IMR-90 (cell line): Measurements from ENCODE around the gene TRIO. TPM values are rescaled to one million over a fixed set of nuclear protein-coding genes. Genes with fewer than 3 reads are reported as not detected.
A peak's percentile ranks its signal among the peaks of the same experiment; 100 is the strongest.

Source experiments
- ATAC-seq: fragments of 200-7000 bp; cut with Tn5 transposase; 2 replicates; pipeline ENCODE4 v1.9.1; 2020; ENCODE audit warnings: low read depth, mild to moderate bottlenecking, moderate library complexity
- BruUV-seq: library from RNA; stranded (reverse); fragments of 400-500 nt; replicated peaks from 2 replicates; lab custom pipeline; 2021; lab: Mats Ljungman, UMichigan
- CTCF ChIA-PET: fragments of 300-600 bp; formaldehyde crosslinking; extraction: SDS; loops from one replicate; lab custom pipeline; 2021; ENCODE audit warnings: antibody characterized with exemption; lab: Yijun Ruan, JAX
- POLR2A ChIA-PET: fragments of 300-600 bp; sonication (Branson Sonifier 250); formaldehyde crosslinking; loops from one replicate; lab custom pipeline; 2022; ENCODE audit warnings: antibody characterized with exemption; ENCODE audit not compliant: unreplicated experiment; lab: Charles Lee
- DNase-seq: peaks from one replicate; pipeline ENCODE4 v3.0.0; 2013
- H2AFZ ChIP-seq: replicated peaks from 2 replicates; pipeline ENCODE3; 2013; ENCODE audit warnings: low read length, mild to moderate bottlenecking; ENCODE audit not compliant: poor library complexity
- H2AK5ac ChIP-seq: 2 replicates; pipeline ENCODE4 v1.6.1; 2013; ENCODE audit warnings: low read depth, low read length, inconsistent platforms
- H2AK9ac ChIP-seq: replicated peaks from 2 replicates; pipeline ENCODE3; 2013; ENCODE audit warnings: mild to moderate bottlenecking, low read depth, low read length, moderate library complexity; ENCODE audit not compliant: poor library complexity
- H2BK120ac ChIP-seq: 2 replicates; pipeline ENCODE4 v1.6.1; 2013; ENCODE audit warnings: low read depth, low read length, inconsistent platforms
- H2BK15ac ChIP-seq: 3 replicates; pipeline ENCODE4 v1.6.1; 2013; ENCODE audit warnings: low read depth, low read length, inconsistent platforms
- H2BK20ac ChIP-seq: 2 replicates; pipeline ENCODE4 v1.6.1; 2013; ENCODE audit warnings: low read depth, mild to moderate bottlenecking, inconsistent platforms, low read length, moderate library complexity
- H2BK5ac ChIP-seq: 2 replicates; pipeline ENCODE4 v1.6.1; 2013; ENCODE audit warnings: mild to moderate bottlenecking, low read depth, low read length, inconsistent platforms; ENCODE audit not compliant: poor library complexity, severe bottlenecking
- H3K14ac ChIP-seq: replicated peaks from 2 replicates; pipeline ENCODE4 v1.6.1; 2013; ENCODE audit warnings: low read depth, low read length, inconsistent platforms
- H3K18ac ChIP-seq: 2 replicates; pipeline ENCODE4 v1.6.1; 2013; ENCODE audit warnings: low read depth, low read length, control low read depth
- H3K23ac ChIP-seq: 2 replicates; pipeline ENCODE4 v1.6.1; 2013; ENCODE audit warnings: low read depth, low read length, inconsistent platforms
- H3K27ac ChIP-seq: 2 replicates; pipeline ENCODE4 v1.5.1; 2013; ENCODE audit warnings: mild to moderate bottlenecking, control low read depth, low read length; ENCODE audit not compliant: insufficient read depth
- H3K27me3 ChIP-seq: 2 replicates; pipeline ENCODE4 v1.6.1; 2013; ENCODE audit warnings: low read length; ENCODE audit not compliant: control insufficient read depth, insufficient read depth
- H3K36me3 ChIP-seq: 2 replicates; pipeline ENCODE4 v1.6.1; 2013; ENCODE audit warnings: low read length, mixed read lengths; ENCODE audit not compliant: control insufficient read depth, insufficient read depth
- H3K4ac ChIP-seq: 2 replicates; pipeline ENCODE4 v1.6.1; 2013; ENCODE audit warnings: low read depth, low read length, inconsistent platforms
- H3K4me1 ChIP-seq: 2 replicates; pipeline ENCODE4 v1.6.1; 2013; ENCODE audit warnings: low read length, mixed read lengths; ENCODE audit not compliant: control insufficient read depth, insufficient read depth
- H3K4me2 ChIP-seq: 2 replicates; pipeline ENCODE4 v1.6.1; 2013; ENCODE audit warnings: low read depth, mild to moderate bottlenecking, control low read depth, low read length, moderate library complexity
- H3K4me3 ChIP-seq: 2 replicates; pipeline ENCODE4 v1.5.1; 2013; ENCODE audit warnings: low read depth, mild to moderate bottlenecking, control low read depth, low read length, moderate library complexity; ENCODE audit not compliant: insufficient read depth
- H3K56ac ChIP-seq: 2 replicates; pipeline ENCODE4 v1.6.1; 2013; ENCODE audit warnings: low read length, inconsistent platforms; ENCODE audit not compliant: insufficient read depth; ENCODE audit errors: extremely low read depth
- H3K79me1 ChIP-seq, 2 experiments: 2 replicates each; pipeline ENCODE4 v1.6.1; 2013; ENCODE audit warnings: low read length in 2 of 2, inconsistent platforms in 1 of 2, low read depth in 1 of 2
- H3K9ac ChIP-seq: 2 replicates; pipeline ENCODE4 v1.6.1; 2013; ENCODE audit warnings: low read depth, low read length, control low read depth
- H3K9me1 ChIP-seq: 2 replicates; pipeline ENCODE4 v1.6.1; 2013; ENCODE audit warnings: low read length, inconsistent platforms; ENCODE audit not compliant: insufficient read depth
- H3K9me3 ChIP-seq: 2 replicates; pipeline ENCODE4 v1.6.1; 2013; ENCODE audit warnings: low read length; ENCODE audit not compliant: control insufficient read depth, insufficient read depth
- H4K20me1 ChIP-seq: 2 replicates; pipeline ENCODE4 v1.6.1; 2013; ENCODE audit warnings: low read length, inconsistent platforms; ENCODE audit not compliant: insufficient read depth
- H4K5ac ChIP-seq: 2 replicates; pipeline ENCODE4 v1.6.1; 2013; ENCODE audit warnings: mild to moderate bottlenecking, low read depth, low read length, control low read depth
- H4K8ac ChIP-seq, 2 experiments: 2 replicates each; pipeline ENCODE4 v1.6.1; 2013; ENCODE audit warnings: low read depth in 2 of 2, low read length in 2 of 2, control low read depth in 1 of 2, inconsistent platforms in 1 of 2
- H4K91ac ChIP-seq: 2 replicates; pipeline ENCODE4 v1.6.1; 2013; ENCODE audit warnings: low read depth, low read length, inconsistent platforms; ENCODE audit not compliant: insufficient read depth
- BHLHE40 ChIP-seq: fragments of 150-350 bp; IDR thresholded peaks from 2 replicates; pipeline ENCODE4 v1.6.1; 2016; ENCODE audit warnings: mild to moderate bottlenecking, low read depth, low read length
- RCOR1 ChIP-seq: IDR thresholded peaks from 2 replicates; pipeline ENCODE4 v1.6.1; 2012; ENCODE audit warnings: mild to moderate bottlenecking, low read length, improper control_type of control experiment; ENCODE audit not compliant: insufficient replicate concordance
- RFX5 ChIP-seq: IDR thresholded peaks from 2 replicates; pipeline ENCODE4 v1.8.0; 2012; ENCODE audit warnings: low read depth, mild to moderate bottlenecking, low read length, moderate library complexity
- WGBS, 2 experiments: methylation state at CpG; one replicate each; pipeline versions ENCODE4 v1.1.5 to v1.1.7; 2013; ENCODE audit warnings: missing lambda C conversion rate in 2 of 2; ENCODE audit not compliant: insufficient read length in 1 of 2; ENCODE audit errors: extremely low coverage in 2 of 2; 5-methylcytosine and 5-hydroxymethylcytosine counted together
- dilution Hi-C: fragments of 300-500 bp; cut with HindIII; formaldehyde crosslinking; loops from one replicate; pipeline ENCODE4 v1.14.3; 2018; ENCODE audit warnings: low sequenced_read_pairs; ENCODE audit not compliant: unreplicated experiment
- in situ Hi-C: fragments of 300-500 bp; cut with MboI; formaldehyde crosslinking; loops from 3 replicates; pipeline ENCODE4 v1.14.3; 2019; ENCODE audit warnings: low sequenced_read_pairs, inconsistent platforms, mixed read lengths
- intact Hi-C: fragments of 100-400 bp; cut with micrococcal nuclease; formaldehyde crosslinking; loops from 2 replicates; pipeline ENCODE4 v1.10.0; 2022
- polyA plus RNA-seq, 3 experiments: library from polyadenylated mRNA; depleted of rRNA; stranded (reverse); fragments of >200 nt; gene quantifications; 2 replicates each; pipeline ENCODE4 v1.2.3, GENCODE V29; 2012; ENCODE audit warnings: low replicate concordance in 1 of 3
- total RNA-seq: library from RNA; depleted of rRNA; stranded (reverse); fragments of >200 nt; gene quantifications from 2 replicates; pipeline ENCODE4 v1.2.3, GENCODE V29; 2012
- TF ChIP-seq, protein P1 (sequence below): conservative IDR thresholded peaks from 2 replicates; pipeline ENCODE4 v1.5.1; 2012; ENCODE audit warnings: mild to moderate bottlenecking, low read depth, low read length, improper control_type of control experiment

TRIO gene
- total and polyA plus RNA-seq, 2 of the 4 experiments (the other 2 are of a cell fraction), result 206 to 522 TPM

- dilution Hi-C loops, result no loop called here
- no peak overlapping the region for H3K18ac ChIP-seq
- ATAC-seq (no peak), DNase-seq (no peak)
- peaks cover 7% of the 10 kb centered on the region for H3K36me3 ChIP-seq
- no peak overlapping the region for H3K27ac ChIP-seq
- no peak overlapping the region for H3K9ac ChIP-seq
- peaks cover 46% of the 10 kb centered on the region for H3K4me1 ChIP-seq
- H4K20me1 ChIP-seq, result peaks cover 82% of the 10 kb centered on the region
- H3K14ac ChIP-seq, result no peak overlapping the region
- intact Hi-C loops, result no loop called here
- H4K91ac ChIP-seq, result no peak overlapping the region
- H3K4ac ChIP-seq, result no peak overlapping the region
- H2AK5ac ChIP-seq, result no peak overlapping the region
- no peak overlapping the region for H4K5ac ChIP-seq
- H3K4me2 ChIP-seq, result no peak overlapping the region
- ChIA-PET CTCF (interaction anchor here (1.0 kb wide), 1 partner anchor 40 kb away, joined by 4 read pairs; no protein-coding TSS in a partner anchor), POLR2A (interaction anchor here (0.6 kb wide), 1 partner anchor 140 kb away, joined by 3 read pairs; no protein-coding TSS in a partner anchor)
- H2BK15ac ChIP-seq, result no peak overlapping the region
- H4K8ac ChIP-seq, result no peak overlapping the region; a peak in 1 of 4 replicates
- TF ChIP-seq, protein P1, sequence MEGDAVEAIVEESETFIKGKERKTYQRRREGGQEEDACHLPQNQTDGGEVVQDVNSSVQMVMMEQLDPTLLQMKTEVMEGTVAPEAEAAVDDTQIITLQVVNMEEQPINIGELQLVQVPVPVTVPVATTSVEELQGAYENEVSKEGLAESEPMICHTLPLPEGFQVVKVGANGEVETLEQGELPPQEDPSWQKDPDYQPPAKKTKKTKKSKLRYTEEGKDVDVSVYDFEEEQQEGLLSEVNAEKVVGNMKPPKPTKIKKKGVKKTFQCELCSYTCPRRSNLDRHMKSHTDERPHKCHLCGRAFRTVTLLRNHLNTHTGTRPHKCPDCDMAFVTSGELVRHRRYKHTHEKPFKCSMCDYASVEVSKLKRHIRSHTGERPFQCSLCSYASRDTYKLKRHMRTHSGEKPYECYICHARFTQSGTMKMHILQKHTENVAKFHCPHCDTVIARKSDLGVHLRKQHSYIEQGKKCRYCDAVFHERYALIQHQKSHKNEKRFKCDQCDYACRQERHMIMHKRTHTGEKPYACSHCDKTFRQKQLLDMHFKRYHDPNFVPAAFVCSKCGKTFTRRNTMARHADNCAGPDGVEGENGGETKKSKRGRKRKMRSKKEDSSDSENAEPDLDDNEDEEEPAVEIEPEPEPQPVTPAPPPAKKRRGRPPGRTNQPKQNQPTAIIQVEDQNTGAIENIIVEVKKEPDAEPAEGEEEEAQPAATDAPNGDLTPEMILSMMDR, result no peak
- TF ChIP-seq RFX5, result no peak
- no peak for TF ChIP-seq RCOR1
- no peak for TF ChIP-seq BHLHE40
- H3K79me1 ChIP-seq, result peaks cover 0 to 25% of the 10 kb centered on the region in 2 experiments; a peak in 2 of 4 replicates
- no peak overlapping the region for H2BK120ac ChIP-seq
- peak overlapping the region; percentile 90 for H2BK5ac ChIP-seq
- no peak overlapping the region for H3K56ac ChIP-seq
- in situ Hi-C loops, result no loop called here
- no peaks in the 10 kb centered on the region for H3K9me3 ChIP-seq
- no peak overlapping the region for H2AFZ ChIP-seq
- WGBS, 2 experiments, result no CpG with 5 or more reads among the region's 1 CpG
- H3K27me3 ChIP-seq, result no peaks in the 10 kb centered on the region
- no peak overlapping the region for H3K4me3 ChIP-seq
- no peak overlapping the region for H3K23ac ChIP-seq
- no peak overlapping the region for H2BK20ac ChIP-seq
- no peak overlapping the region for H2AK9ac ChIP-seq
- no TSS peak for BruUV-seq
- H3K9me1 ChIP-seq, result peaks cover 29% of the 10 kb centered on the region
Observed at GRCh38 chr5:14175381-14175780, 32.2 kb downstream of the TRIO start.
